ENCODE measurements around the gene APC2. TPM values are rescaled to one million over a fixed set of nuclear protein-coding genes. Genes with fewer than 3 reads are reported as not detected.

APC2 gene
- total RNA-seq, 1 experiment from 2014 or later: 0.43 TPM

GRCh38 chr19:1445185-1445931 is 4.6 kb upstream of the APC2 start:
- peak; percentile 52 for DNase-seq (ENCODE audit: low spot score)

- DNase-seq (ENCODE audit: low spot score): no peak
These were observed 3.8 kb upstream of the APC2 start for GRCh38 chr19:1445932-1446712.

GRCh38 chr19:1446713-1447481 is 3.0 kb upstream of the APC2 start:
- DNase-seq (ENCODE audit: low spot score): peak; percentile 26

- no peak for DNase-seq (ENCODE audit: low spot score)
These were observed 2.4 kb upstream of the APC2 start for GRCh38 chr19:1447504-1447903.

GRCh38 chr19:1447944-1448343 is 2.0 kb upstream of the APC2 start:
- no peak for DNase-seq (ENCODE audit: low spot score)

- DNase-seq (ENCODE audit: low spot score): no peak
These were observed 1.1 kb downstream of the APC2 start for GRCh38 chr19:1450735-1451731.

GRCh38 chr19:1451916-1452801 is 2.2 kb downstream of the APC2 start:
- no peak for DNase-seq (ENCODE audit: low spot score)

GRCh38 chr19:1452802-1453524 is 3.0 kb downstream of the APC2 start:
- no peak for DNase-seq (ENCODE audit: low spot score)

GRCh38 chr19:1453525-1454364 is 3.8 kb downstream of the APC2 start:
- peak; percentile 31 for DNase-seq (ENCODE audit: low spot score)

GRCh38 chr19:1455002-1455335 is 5.0 kb downstream of the APC2 start:
- peak; percentile 43 for DNase-seq (ENCODE audit: low spot score)

- DNase-seq (ENCODE audit: low spot score): peak; percentile 96
These were observed 5.6 kb downstream of the APC2 start for GRCh38 chr19:1455336-1456120.

- no peak for DNase-seq (ENCODE audit: low spot score)
These were observed 6.4 kb downstream of the APC2 start for GRCh38 chr19:1456121-1456900.

- peak; percentile 23 for DNase-seq (ENCODE audit: low spot score)
These were observed 7.3 kb downstream of the APC2 start for GRCh38 chr19:1457031-1457739.

- no peak for DNase-seq (ENCODE audit: low spot score)
These were observed 8.0 kb downstream of the APC2 start for GRCh38 chr19:1457892-1458291.

- no peak for DNase-seq (ENCODE audit: low spot score)
These were observed 9.6 kb downstream of the APC2 start for GRCh38 chr19:1459479-1459878.
